ENCODE results near the gene DYNLT1. TPM values are rescaled to one million over a fixed set of nuclear protein-coding genes. Genes with fewer than 3 reads are reported as not detected.

DYNLT1 gene
- total RNA-seq, 1 experiment from 2014 or later, result 105 TPM

- Histone ChIP-seq H3K4me1 (ENCODE audit: insufficient read depth, low read length) (no peaks in the 10 kb centered on the region), H3K9ac (ENCODE audit: extremely low read depth, insufficient read length, low read length) (no peak overlapping the region), H3K56ac (ENCODE audit: insufficient read length, low read depth, low read length) (no peak overlapping the region), H3K18ac (ENCODE audit: insufficient read length, low read depth, low read length) (no peak overlapping the region), H3K4ac (ENCODE audit: low read depth, low read length) (no peak overlapping the region), H3K14ac (ENCODE audit: insufficient read depth, low read length) (no peak overlapping the region), H2BK5ac (ENCODE audit: insufficient read length, low read length) (no peak overlapping the region), H2BK15ac (ENCODE audit: low read depth, low read length) (no peak overlapping the region), H3K9me3 (ENCODE audit: control insufficient read depth, low read depth, low read length) (no peaks in the 10 kb centered on the region), H3K79me1 (ENCODE audit: insufficient read depth, low read depth, low read length, poor library complexity, severe bottlenecking) (no peaks in the 10 kb centered on the region), H4K8ac (replicated peaks; ENCODE audit: insufficient read length, low read depth, low read length) (no peak overlapping the region), H4K20me1 (ENCODE audit: control insufficient read depth, insufficient read depth, insufficient read length) (no peaks in the 10 kb centered on the region), H3K79me2 (ENCODE audit: insufficient read depth, low read length) (no peaks in the 10 kb centered on the region), H2BK120ac (ENCODE audit: low read depth, low read length, poor library complexity, severe bottlenecking) (no peak overlapping the region), H3K23me2 (ENCODE audit: insufficient read length, low read depth, low read length, poor library complexity, severe bottlenecking) (no peaks in the 10 kb centered on the region), H4K5ac (ENCODE audit: insufficient read length, low read depth, low read length) (no peak overlapping the region), H2BK12ac (ENCODE audit: insufficient read length, low read depth, low read length) (no peak overlapping the region), H2BK20ac (ENCODE audit: low read depth, low read length, poor library complexity, severe bottlenecking) (no peak overlapping the region), H3K23ac (ENCODE audit: insufficient read length, low read depth, low read length) (no peak overlapping the region), H4K91ac (ENCODE audit: insufficient read length, low read depth, low read length) (no peak overlapping the region), H3T11ph (ENCODE audit: low read length) (no peak overlapping the region), H3K27ac (ENCODE audit: insufficient read length, low read depth, low read length) (no peak overlapping the region), H3K27me3 (ENCODE audit: insufficient read depth, low read length) (no peaks in the 10 kb centered on the region), H3K4me2 (ENCODE audit: insufficient read depth, insufficient read length, low read length) (no peak overlapping the region), H2AFZ (ENCODE audit: low read length) (no peak overlapping the region), H2AK5ac (ENCODE audit: insufficient read length, low read length) (no peak overlapping the region)
- H3K27me3 Mint-ChIP-seq (ENCODE audit: low read depth), result peaks cover 4% of the 10 kb centered on the region
- peaks cover 7 to 9% of the 10 kb centered on the region in 2 experiments for H3K4me1 Mint-ChIP-seq
- H3K4me3 Mint-ChIP-seq, result no peak overlapping the region; a peak in 1 of 5 replicates
- no CpG with 5 or more reads among the region's 7 CpGs for WGBS (ENCODE audit: extremely low coverage, insufficient read length, low lambda C conversion rate)
- no peaks in the 10 kb centered on the region for H3K9me3 Mint-ChIP-seq
- DNase-seq, result no peak
- no peak overlapping the region; a peak in 1 of 7 replicates for H3K27ac Mint-ChIP-seq
- no peak for TF ChIP-seq CTCF (conservative IDR thresholded peaks at IDR 0.05)
- no peaks in the 10 kb centered on the region for H3K36me3 Mint-ChIP-seq (ENCODE audit: insufficient read depth in 1 of 3, low read depth in 3 of 3)
These were observed 24.2 kb upstream of the DYNLT1 start for GRCh38 chr6:158668707-158669103.
